GM12892 (cell line): Measurements from ENCODE around the gene EFCAB8.

Experiments used
- POLR2A ChIP-seq: IDR thresholded peaks from 2 replicates; pipeline ENCODE4 v1.6.1; 2011; ENCODE audit warnings: low read depth, low read length, control low read depth
- POLR2AphosphoS5 ChIP-seq: IDR thresholded peaks from 2 replicates; pipeline ENCODE4 v1.6.1; 2011; ENCODE audit warnings: low read depth, low read length, control low read depth

GRCh38 chr20:32945710-32946221, 87.0 kb downstream of the EFCAB8 start:
- TF ChIP-seq POLR2A (no peak), POLR2AphosphoS5 (no peak)
